ENCODE data around the gene ZFAND4.

Gene ZFAND4

DNA sequence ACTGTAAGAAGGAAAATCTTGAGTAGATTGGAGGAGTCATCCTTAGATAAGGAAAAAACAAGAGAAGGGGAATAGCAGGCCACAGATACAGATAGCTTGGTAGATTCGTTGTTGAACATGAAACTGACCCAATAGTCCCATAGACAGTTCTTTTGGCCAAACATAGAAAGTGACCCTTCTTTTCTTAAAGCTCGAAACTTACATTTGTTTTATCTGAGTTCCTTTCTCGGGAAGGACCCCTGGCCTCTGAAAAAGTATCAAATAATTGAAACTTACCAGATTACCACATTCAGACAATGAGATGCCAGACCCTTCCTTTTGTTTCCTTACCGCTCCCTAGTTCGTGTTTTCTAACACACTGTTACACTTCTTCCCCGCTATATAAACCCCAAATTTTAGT, 72.9 kb downstream of the ZFAND4 start:
- no peak overlapping the region for H3K4me3 ChIP-seq (ENCODE audit: low read depth, low read length)
- TF ChIP-seq, protein P1, sequence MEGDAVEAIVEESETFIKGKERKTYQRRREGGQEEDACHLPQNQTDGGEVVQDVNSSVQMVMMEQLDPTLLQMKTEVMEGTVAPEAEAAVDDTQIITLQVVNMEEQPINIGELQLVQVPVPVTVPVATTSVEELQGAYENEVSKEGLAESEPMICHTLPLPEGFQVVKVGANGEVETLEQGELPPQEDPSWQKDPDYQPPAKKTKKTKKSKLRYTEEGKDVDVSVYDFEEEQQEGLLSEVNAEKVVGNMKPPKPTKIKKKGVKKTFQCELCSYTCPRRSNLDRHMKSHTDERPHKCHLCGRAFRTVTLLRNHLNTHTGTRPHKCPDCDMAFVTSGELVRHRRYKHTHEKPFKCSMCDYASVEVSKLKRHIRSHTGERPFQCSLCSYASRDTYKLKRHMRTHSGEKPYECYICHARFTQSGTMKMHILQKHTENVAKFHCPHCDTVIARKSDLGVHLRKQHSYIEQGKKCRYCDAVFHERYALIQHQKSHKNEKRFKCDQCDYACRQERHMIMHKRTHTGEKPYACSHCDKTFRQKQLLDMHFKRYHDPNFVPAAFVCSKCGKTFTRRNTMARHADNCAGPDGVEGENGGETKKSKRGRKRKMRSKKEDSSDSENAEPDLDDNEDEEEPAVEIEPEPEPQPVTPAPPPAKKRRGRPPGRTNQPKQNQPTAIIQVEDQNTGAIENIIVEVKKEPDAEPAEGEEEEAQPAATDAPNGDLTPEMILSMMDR (IDR thresholded peaks at IDR 0.05; ENCODE audit: low read depth, low read length): no peak

DNA sequence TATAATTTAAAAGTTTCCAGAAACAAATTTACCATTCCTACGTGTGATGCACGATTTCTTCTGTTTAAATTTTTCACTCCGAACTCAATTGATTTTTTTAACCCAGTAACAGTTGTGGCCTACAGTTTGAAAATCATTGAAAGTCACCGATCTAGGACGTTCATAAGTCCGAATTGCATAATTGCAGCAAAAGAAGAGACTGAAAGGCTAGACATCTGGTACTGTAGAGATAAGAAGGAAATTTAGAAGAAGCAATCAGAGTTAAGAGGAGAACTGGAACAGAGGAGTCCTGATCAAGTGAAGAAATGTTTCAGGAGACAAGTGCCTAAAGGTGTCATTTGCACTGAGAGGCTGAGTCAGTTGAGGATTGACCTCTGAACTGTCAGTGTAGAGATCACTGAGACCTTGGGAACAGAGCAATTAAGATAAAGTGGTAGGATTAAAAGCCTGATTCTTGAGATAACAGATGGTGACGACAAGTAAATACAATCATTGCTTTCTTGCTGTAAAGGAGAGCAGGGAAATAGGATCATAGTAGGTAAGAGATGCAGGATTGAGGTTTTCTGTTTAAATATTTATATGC, 73.5 kb downstream of the ZFAND4 start:
- H3K4me3 ChIP-seq (ENCODE audit: low read depth, low read length): no peak overlapping the region
- TF ChIP-seq, protein P1 (IDR thresholded peaks at IDR 0.05; ENCODE audit: low read depth, low read length): no peak

GRCh38 chr10:45596526-45596925, 76.0 kb downstream of the ZFAND4 start:
- H3K4me3 ChIP-seq (ENCODE audit: low read depth, low read length): no peak overlapping the region
- TF ChIP-seq, protein P1 (IDR thresholded peaks at IDR 0.05; ENCODE audit: low read depth, low read length): no peak

DNA sequence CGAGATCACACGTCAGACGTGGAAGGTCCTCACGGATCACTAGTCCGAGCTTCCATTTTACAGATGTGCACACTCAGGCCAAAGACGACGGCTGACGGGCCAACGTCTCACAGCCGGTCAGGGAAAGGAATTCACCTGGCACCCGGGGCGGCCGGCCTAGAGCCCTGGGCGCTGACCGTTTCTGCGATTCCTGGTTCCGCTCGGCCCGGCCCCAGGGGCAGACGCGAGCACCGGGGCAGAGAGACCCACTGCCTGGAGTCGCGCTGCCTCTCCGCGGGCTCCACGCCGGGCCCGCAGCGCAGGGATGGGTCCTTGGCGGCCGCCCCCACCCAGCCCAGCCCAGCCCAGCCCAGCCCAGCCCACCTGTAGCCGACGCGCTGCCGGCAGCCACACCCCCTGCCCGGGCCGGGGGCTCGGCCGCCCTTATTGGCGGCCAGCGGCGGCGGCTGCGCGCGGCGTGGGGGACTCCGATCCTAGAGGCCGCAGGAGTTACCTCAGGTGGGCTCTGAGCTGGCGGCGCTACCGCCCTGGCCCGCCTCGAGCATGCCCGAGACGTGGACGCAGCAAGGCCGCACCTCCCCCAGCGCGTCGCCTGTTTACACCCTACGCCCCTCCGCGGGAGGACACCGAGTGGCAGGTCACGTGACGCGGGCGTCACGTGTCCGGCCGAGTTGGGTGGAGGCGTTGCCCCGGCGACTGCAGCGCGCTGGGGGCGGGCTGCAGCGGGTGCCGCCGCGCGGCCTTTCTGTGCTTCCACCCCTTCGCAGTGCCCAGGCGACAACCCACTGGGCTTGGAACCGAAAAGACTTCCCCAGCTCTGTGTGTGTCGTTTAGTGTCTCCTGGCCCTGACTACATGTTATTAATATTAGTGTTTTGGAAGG, 78.1 kb downstream of the ZFAND4 start:
- TF ChIP-seq, protein P1 (IDR thresholded peaks at IDR 0.05; ENCODE audit: low read depth, low read length): no peak
- peak overlapping the region; percentile 76 for H3K4me3 ChIP-seq (ENCODE audit: low read depth, low read length)

- peak overlapping the region; percentile 76 for H3K4me3 ChIP-seq (ENCODE audit: low read depth, low read length)
- TF ChIP-seq, protein P1 (IDR thresholded peaks at IDR 0.05; ENCODE audit: low read depth, low read length): no peak
Measured at GRCh38 chr10:45593938-45594275, 78.7 kb downstream of the ZFAND4 start.

DNA sequence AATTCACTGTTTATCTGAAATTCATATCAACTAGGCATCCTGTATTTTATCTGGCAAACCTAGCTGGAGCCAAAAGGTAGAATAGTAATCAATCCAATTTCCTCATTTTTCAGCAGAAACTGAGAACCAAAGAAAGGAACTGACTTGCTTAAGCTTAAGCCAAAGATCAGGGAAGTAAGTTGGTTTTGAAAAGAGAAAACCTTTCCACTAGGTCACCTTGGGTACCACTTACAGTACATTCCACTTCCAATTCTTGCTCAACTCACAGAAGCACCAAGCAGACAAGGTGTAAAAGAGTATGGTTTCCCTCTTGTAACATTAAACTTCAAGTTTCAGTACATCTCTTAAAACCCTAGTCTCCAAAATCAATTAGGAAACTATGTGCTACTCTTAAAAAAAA, 79.6 kb downstream of the ZFAND4 start:
- H3K4me3 ChIP-seq (ENCODE audit: low read depth, low read length): no peak overlapping the region

GRCh38 chr10:45592432-45592831, 80.1 kb downstream of the ZFAND4 start:
- TF ChIP-seq, protein P1 (IDR thresholded peaks at IDR 0.05; ENCODE audit: low read depth, low read length): no peak
- no peak overlapping the region for H3K4me3 ChIP-seq (ENCODE audit: low read depth, low read length)

More for the DNA sequence above, 79.6 kb downstream of the ZFAND4 start:
- TF ChIP-seq, protein P1 (IDR thresholded peaks at IDR 0.05; ENCODE audit: low read depth, low read length): no peak

Measured in WI38 (cell line).